Coronary artery (tissue), 2 donors: ENCODE results near the gene GKN1.

Source experiments
- DNase-seq: peaks from one replicate; pipeline ENCODE4 v3.0.0-alpha.2; 2017; ENCODE audit warnings: low spot score
- H3K27ac ChIP-seq, 2 donors: fragments of 200-600 bp; sonication (generic); one replicate each; pipeline ENCODE4 v1.5.1; 2016 to 2019
- H3K4me3 ChIP-seq: fragments of 200-600 bp; sonication (generic); 2 replicates; pipeline ENCODE4 v1.5.1; 2016; ENCODE audit warnings: mild to moderate bottlenecking, moderate library complexity
- CTCF ChIP-seq: fragments of 200-600 bp; sonication (generic); IDR thresholded peaks from one replicate; pipeline ENCODE4 v1.5.1; 2019; ENCODE audit warnings: antibody characterized with exemption

Gene GKN1

DNA sequence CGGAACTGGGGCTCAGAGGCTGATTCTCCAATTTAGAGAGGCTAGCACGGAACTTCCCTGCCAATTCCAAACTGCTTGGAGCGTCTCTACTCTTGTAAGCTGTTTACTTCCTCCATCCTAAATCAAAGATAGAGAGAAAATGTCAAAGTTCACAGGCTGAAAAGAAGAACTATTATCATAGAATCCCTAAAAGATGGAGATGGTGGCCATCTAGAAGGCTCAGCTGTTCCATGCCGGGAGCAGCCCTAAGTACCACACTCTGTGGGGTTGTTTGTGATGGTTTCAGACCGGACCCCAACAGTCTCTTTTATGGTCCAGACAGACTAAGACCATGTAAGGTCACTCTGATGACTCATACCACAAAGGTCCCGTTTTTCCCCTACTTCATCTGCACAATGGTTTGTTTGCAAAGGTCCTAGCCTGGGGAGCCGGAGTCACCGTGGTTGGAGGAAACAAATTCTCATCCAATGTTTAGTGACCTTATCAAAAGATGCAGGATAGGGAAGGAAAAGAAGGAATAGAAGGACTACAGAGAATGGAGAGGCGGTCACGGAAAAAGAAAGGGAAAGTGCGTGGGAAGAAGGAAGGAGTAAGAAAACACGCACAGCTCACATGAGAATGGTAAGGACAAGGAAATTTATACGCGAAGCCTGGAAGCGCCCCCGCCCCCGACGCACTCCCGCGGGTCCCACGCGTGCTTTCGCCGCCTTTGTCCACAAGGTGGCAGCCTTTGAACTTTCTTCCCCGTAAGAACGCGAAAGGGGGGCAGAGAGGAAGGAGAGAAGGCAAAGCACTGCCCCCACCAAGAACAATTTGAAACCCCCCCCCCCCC is 38.1 kb downstream of the GKN1 start:
- TF ChIP-seq CTCF, result peak; percentile 77
- DNase-seq, result no peak
- Histone ChIP-seq H3K4me3 (peak overlapping the region; percentile 95), H3K27ac (peak overlapping the region; percentile 77 to 96)

DNA sequence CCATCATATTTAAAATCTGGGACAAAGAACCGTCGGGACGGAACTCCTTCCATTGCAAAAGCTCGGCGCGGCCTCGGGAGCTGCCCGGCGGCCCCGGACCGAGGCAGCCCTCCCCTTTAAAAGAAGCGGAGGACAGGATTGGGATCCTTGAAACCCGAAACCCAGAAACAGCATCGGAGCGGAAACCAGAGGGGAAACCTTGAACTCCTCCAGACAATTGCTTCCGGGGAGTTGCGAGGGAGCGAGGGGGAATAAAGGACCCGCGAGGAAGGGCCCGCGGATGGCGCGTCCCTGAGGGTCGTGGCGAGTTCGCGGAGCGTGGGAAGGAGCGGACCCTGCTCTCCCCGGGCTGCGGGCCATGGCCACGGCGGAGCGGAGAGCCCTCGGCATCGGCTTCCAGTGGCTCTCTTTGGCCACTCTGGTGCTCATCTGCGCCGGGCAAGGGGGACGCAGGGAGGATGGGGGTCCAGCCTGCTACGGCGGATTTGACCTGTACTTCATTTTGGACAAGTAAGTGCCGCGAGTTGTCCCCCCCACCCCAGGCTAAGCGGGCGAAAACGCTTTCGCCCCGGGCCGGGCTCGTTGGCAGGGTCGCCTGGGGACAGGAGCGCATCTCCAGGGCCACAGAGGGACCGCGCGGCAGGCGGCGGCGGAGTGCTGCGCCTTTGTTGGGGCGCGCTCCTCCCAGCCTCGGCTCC is 38.9 kb downstream of the GKN1 start, which contains the start of gene ANTXR1:
TSS of gene ANTXR1 (plus strand) at position 38 of the 698 bp plus-strand sequence. CDS start at position 359, 321 bp downstream.
- peak within 1 kb of the TSS; percentile 95 for H3K4me3 ChIP-seq
- H3K27ac ChIP-seq, result peak within 1 kb of the TSS; percentile 77 to 96
- peak; percentile 88 for DNase-seq
- TF ChIP-seq CTCF, result peak; percentile 14

DNA sequence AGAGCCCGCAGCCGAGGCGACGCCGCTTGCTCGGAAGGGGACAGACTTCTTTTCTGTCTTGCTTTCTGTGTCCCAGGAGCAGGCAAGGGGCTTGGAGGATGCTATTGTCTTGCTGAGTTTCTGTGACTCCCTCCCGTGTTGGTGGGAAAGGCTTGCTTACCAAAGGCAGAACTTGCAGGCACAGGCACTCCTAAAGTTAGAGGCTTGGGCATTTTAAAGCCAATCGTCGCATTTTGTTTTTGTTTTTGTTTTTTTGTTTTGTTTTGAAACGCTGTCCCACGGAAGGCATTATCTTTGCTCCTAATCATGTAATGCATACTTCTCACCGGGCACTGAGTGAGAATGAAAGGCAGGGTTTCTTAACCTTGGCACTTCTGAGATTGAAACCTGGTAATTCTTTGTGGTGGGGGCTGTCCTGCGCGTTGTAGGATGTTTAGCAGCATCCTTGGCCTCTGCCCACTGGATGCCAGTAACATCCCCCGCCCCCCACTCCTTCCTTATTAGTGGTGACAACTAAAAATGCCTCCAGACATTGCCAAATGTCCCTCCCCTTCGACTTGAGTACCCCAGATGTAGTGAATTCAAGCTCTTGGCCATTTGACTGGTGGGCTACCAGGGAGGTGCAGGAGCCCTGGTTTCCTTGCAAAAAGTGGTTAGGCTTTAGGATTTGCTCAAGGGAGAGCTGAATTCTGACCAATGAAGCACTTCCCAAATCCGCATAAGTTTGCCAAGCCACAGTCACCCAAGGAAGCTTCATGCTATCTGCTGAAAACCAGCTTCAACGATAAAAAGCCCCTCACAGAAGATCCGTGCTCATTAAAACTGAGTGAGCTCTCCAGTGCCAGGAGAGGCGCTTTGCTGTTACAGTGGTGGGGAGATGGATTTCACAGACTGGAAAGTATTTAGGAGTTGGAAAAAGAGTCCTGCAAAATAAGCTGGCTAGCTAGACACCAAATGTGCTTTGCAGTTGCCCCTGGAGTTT is 39.7 kb downstream of the GKN1 start:
- Histone ChIP-seq H3K4me3 (peak overlapping the region; percentile 95), H3K27ac (peak overlapping the region; percentile 77 to 96)
- DNase-seq, result no peak
- no peak for TF ChIP-seq CTCF

- peak overlapping the region; percentile 95 for H3K4me3 ChIP-seq
- DNase-seq, result no peak
Observed at GRCh38 chr2:69017080-69017479, 42.6 kb downstream of the GKN1 start.

GRCh38 chr2:69017835-69018234 is 43.4 kb downstream of the GKN1 start:
- H3K4me3 ChIP-seq, result peak overlapping the region; percentile 95
- no peak for TF ChIP-seq CTCF
- no peak for DNase-seq
- peak overlapping the region; percentile 13 to 76 for H3K27ac ChIP-seq

More at GRCh38 chr2:69017080-69017479, 42.6 kb downstream of the GKN1 start:
- H3K27ac ChIP-seq, result peak overlapping the region; percentile 13 to 76
- no peak for TF ChIP-seq CTCF

GRCh38 chr2:69018678-69019095 is 44.3 kb downstream of the GKN1 start:
- no peak for TF ChIP-seq CTCF
- DNase-seq, result no peak
- peak overlapping the region; percentile 95 for H3K4me3 ChIP-seq
- H3K27ac ChIP-seq, result peak overlapping the region; percentile 13 to 76
